ENCODE results near the gene IQUB. TPM values are rescaled to one million over a fixed set of nuclear protein-coding genes. Genes with fewer than 3 reads are reported as not detected.
"Not testable (repeated sequence)": the region's sequence is repeated elsewhere in the genome, so short reads cannot be mapped to it uniquely, and the experiment has no call there.

The IQUB gene
- total RNA-seq, 1 donor from 2014 or later: 1.0 TPM

DNA sequence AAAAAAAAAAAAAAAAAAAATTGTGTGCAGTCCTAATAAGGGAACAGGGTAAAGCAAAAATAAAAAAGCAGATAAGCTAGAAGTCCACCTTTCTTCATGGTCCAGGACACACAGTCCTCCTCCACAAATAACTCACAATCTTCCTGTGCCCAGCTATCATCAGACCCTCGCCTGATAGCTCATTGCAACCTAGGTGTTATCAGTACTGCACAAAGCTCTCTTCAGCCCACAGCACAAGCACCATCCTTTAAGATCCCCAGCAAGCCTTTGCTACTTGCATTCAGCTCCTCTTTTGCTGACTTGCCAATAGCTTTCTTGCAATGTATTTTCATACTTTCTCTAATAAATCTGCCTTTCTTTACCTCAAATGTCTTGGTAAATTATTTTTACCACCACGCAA, 18.2 kb upstream of the IQUB start:
- ATAC-seq: no peak
- intact Hi-C loops (cut with DNase I): no loop called here
- DNase-seq (ENCODE audit: low spot score): no peak

GRCh38 chr7:123552134-123552533, 17.7 kb upstream of the IQUB start:
- ATAC-seq; intact Hi-C loops (cut with DNase I): not testable (repeated sequence)

GRCh38 chr7:123548406-123548805, 14.0 kb upstream of the IQUB start:
- no peak for ATAC-seq
- intact Hi-C loops (cut with DNase I): no loop called here

More at GRCh38 chr7:123552134-123552533, 17.7 kb upstream of the IQUB start:
- DNase-seq (ENCODE audit: low spot score): not testable (repeated sequence)

GRCh38 chr7:123539871-123540270, 5.5 kb upstream of the IQUB start:
- DNase-seq (ENCODE audit: low spot score) (no peak), ATAC-seq (no peak)
- intact Hi-C loops (cut with DNase I): no loop called here

More at GRCh38 chr7:123548406-123548805, 14.0 kb upstream of the IQUB start:
- DNase-seq (ENCODE audit: low spot score): no peak

- DNase-seq (ENCODE audit: low spot score) (no peak), ATAC-seq (no peak)
- intact Hi-C loops (cut with DNase I): no loop called here
Observed at GRCh38 chr7:123538897-123539296, 4.5 kb upstream of the IQUB start.

DNA sequence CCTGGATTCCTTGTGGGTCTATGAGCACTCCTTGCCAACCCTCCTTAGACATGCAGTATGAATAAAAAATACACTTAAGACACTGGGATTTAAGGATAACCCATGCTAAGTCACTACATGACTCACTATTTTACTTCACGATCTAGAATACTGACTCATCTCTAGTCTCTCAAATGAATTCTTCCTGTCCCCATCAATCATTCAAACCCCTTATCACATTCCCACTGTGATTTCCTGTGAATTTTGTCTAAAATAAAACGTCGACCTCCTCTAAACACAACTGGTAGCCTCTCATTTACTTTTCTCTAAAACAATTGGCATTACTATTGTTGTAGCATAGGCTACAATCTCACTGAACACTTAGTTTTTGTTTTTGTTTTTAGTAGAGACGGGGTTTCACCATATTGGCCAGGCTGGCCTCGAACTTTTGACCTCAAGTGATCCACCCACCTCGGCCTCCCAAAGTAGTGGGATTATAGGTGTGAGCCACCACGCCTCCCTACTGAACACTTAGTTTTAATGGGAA, 3.9 kb upstream of the IQUB start:
- DNase-seq (ENCODE audit: low spot score) (no peak), ATAC-seq (no peak)
- intact Hi-C loops (cut with DNase I): no loop called here

DNA sequence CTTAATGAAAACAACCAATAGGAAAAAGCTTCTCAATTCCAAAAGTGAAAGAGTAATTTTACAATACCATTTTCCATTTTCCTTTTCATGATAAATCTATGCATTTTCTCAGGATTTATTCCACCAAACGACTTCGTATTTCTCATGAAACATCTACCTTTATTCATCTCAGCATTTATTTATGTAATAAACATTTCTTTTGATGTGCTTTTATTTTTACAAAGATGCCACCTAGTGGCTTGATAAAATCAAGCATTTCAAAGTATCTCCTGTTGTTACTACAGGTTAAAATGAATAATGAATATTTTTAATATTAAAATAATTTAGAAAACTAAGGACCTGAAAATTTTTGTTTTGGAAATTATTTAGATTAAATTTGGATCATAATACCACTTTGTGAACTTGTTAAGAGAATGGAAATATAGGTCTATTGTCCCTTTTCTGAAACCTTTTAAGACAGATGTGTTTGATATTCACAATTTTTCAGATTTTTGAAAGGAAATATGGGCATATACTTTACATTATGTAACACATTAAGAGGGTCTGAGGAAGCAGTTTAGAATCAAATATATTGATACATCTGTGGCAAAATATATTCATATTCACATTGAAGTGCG, 2.7 kb upstream of the IQUB start:
- no peak for ATAC-seq
- DNase-seq (ENCODE audit: low spot score): no peak
- intact Hi-C loops (cut with DNase I): no loop called here

GRCh38 chr7:123535517-123535916, 1.1 kb upstream of the IQUB start:
- intact Hi-C loops (cut with DNase I): no loop called here
- DNase-seq (ENCODE audit: low spot score): no peak
- no peak for ATAC-seq

DNA sequence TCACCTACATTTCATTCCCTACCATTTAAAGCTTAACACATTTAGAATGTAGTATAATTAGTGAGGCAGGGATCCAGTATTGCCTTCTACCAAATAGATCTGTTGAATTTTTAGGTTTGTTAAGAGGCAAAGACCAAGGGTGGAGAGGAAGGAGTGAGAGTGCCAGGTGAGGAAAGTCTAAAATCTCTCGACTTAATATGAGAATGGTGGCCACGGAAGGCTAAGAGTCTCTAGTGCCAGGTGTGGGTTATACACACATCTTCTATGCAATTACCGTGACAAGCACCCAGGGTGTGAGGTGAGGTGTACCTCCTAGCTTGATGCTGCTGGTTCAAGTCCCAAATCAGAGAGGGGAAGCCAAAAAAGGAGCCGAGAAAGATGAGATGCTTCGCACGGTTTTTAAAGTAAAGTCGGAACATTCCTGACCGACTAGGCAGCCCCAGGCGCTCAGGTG, 439 bp downstream of the IQUB start:
- ATAC-seq (no peak), DNase-seq (ENCODE audit: low spot score) (no peak)
- intact Hi-C loops (cut with DNase I): no loop called here

DNA sequence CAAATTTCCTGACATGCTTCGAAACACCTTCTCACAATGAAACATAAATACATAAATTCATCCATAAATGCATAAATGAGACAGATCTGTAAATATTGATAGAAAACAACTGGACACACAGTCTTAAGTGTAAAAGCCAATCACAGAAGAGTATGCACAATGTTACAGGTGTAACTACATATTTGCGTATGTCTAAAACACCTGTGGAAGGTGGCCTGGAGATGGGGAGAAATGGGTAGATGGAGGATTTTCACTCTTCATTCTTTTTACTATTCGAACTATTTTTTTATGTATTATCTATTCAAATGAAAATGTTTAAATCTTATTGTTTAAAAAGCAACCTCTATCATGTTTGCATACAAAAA, 860 bp downstream of the IQUB start:
- DNase-seq (ENCODE audit: low spot score) (no peak), ATAC-seq (no peak)
- intact Hi-C loops (cut with DNase I): no loop called here

GRCh38 chr7:123532788-123533552, 1.4 kb downstream of the IQUB start:
- peak; percentile 5 for ATAC-seq
- DNase-seq (ENCODE audit: low spot score); intact Hi-C loops (cut with DNase I): not testable (repeated sequence)

DNA sequence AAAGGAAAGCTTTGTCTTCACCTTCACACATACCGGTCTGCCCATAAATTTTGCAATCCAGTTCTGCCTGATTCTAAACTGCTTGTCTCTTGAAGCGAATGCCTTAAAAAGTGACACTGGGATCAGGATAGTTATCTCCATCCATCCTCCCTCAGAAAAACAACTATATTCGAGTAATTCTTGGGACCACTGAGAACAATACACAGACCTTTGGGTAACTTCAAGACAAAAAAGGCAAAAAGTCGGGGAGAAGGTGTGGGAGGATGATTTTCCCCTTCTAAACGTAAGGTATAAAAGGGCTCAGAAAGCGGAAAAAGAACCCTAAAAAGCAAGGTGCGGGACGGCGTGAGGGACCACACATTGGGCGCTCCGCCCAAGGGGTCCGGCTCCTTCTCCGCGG, 2.1 kb downstream of the IQUB start:
- intact Hi-C loops (cut with DNase I); ATAC-seq; DNase-seq (ENCODE audit: low spot score): not testable (repeated sequence)

GRCh38 chr7:123530035-123530591, 4.3 kb downstream of the IQUB start:
- DNase-seq (ENCODE audit: low spot score); ATAC-seq; intact Hi-C loops (cut with DNase I): not testable (repeated sequence)

- intact Hi-C loops (cut with DNase I): no loop called here
- ATAC-seq: no peak
- no peak for DNase-seq (ENCODE audit: low spot score)
Observed at GRCh38 chr7:123528265-123528664, 6.1 kb downstream of the IQUB start.

- intact Hi-C loops (cut with DNase I); ATAC-seq; DNase-seq (ENCODE audit: low spot score): not testable (repeated sequence)
Observed at GRCh38 chr7:123527712-123528225, 6.6 kb downstream of the IQUB start.

- intact Hi-C loops (cut with DNase I); DNase-seq (ENCODE audit: low spot score); ATAC-seq: not testable (repeated sequence)
Observed at GRCh38 chr7:123526533-123526932, 7.9 kb downstream of the IQUB start.

DNA sequence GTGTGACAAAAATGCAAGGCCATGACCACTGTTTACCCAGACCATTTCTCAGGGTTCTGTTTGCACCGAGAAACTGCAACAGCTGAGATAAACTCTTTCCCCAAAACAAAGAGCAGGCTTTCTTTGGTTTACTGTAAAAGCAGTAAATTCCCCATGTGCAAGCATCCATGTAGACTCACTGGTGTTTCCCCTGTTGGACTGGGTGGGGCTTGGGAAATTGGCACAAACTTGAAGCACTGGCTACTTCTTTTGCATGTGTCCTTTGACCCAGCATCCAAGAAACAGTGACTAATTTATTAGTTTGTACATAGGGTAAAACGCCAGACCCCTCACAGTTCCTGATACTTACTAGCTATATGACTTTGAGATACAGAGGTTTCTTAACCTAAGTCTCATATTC, 12.3 kb downstream of the IQUB start:
- no peak for ATAC-seq
- intact Hi-C loops (cut with DNase I): no loop called here

GRCh38 chr7:123505221-123505620, 29.2 kb downstream of the IQUB start:
- DNase-seq (ENCODE audit: low spot score) (no peak), ATAC-seq (no peak)
- intact Hi-C loops (cut with DNase I): no loop called here

More for the DNA sequence above, 12.3 kb downstream of the IQUB start:
- DNase-seq (ENCODE audit: low spot score): no peak

- intact Hi-C loops (cut with DNase I): no loop called here
- no peak for DNase-seq (ENCODE audit: low spot score)
- ATAC-seq: no peak
Observed at GRCh38 chr7:123502201-123502600, 32.2 kb downstream of the IQUB start.

Data from sciatic nerve (tissue), 2 donors.